Esophagus muscularis mucosa (tissue), 4 donors: ENCODE measurements around the gene EDEM1.

Experiments
- EP300 ChIP-seq: sonication (generic); formaldehyde crosslinking; IDR thresholded peaks from one replicate; pipeline ENCODE4 v1.6.1; 2017; ENCODE audit warnings: antibody characterized with exemption
- POLR2A ChIP-seq: fragments of 450-650 bp; IDR thresholded peaks from one replicate; pipeline ENCODE4 v1.6.1; 2017; ENCODE audit warnings: antibody characterized with exemption, moderate library complexity, mild to moderate bottlenecking, low read depth
- POLR2AphosphoS5 ChIP-seq, 2 donors: sonication (generic); formaldehyde crosslinking; IDR thresholded peaks; one replicate each; pipeline ENCODE4 v1.6.1; 2017; ENCODE audit warnings: antibody characterized with exemption in 2 of 2
- TF ChIP-seq, protein P1 (sequence below), 3 experiments: fragments of 200-600 bp in 2 of 3; fragments of 450-650 bp in 1 of 3; sonication (generic) in 2 of 3; IDR thresholded peaks; one replicate each; pipeline ENCODE4 v1.5.1; 2017 to 2019; ENCODE audit warnings: antibody characterized with exemption in 3 of 3, mild to moderate bottlenecking in 2 of 3, moderate library complexity in 1 of 3

DNA sequence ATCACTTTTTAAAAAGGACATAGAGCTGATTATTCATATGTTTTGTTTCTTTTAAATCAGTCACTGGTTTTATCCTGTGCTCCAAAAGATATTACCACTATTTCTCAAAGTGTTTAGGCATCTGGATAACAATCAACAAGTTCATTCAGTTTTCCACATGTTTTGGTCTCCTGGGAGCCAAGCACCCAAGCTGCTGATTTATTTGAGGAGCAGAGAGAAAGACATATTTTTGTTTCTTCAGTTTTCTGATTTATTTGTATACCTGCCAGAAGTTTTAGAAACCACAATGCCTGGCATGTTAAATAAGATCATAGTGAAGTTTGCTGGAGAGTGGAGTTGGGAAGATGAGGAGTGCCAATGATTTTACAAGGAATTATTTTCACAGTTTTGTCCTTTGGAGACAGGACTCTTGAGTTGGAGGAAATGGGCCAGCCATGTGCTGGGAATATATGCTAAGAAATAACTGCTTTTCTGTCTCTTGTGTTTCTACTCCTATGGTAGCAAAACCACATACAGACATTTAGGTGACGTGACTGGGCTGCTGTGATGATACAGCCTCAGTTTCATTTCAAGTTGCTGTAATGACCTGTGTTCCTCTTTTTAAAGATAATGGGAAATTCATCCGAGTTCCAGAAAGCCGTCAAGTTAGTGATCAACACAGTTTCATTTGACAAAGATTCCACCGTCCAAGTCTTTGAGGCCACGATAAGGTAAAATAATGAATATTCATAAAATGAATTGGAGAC, 11.7 kb downstream of the EDEM1 start:
- TF ChIP-seq, protein P1, sequence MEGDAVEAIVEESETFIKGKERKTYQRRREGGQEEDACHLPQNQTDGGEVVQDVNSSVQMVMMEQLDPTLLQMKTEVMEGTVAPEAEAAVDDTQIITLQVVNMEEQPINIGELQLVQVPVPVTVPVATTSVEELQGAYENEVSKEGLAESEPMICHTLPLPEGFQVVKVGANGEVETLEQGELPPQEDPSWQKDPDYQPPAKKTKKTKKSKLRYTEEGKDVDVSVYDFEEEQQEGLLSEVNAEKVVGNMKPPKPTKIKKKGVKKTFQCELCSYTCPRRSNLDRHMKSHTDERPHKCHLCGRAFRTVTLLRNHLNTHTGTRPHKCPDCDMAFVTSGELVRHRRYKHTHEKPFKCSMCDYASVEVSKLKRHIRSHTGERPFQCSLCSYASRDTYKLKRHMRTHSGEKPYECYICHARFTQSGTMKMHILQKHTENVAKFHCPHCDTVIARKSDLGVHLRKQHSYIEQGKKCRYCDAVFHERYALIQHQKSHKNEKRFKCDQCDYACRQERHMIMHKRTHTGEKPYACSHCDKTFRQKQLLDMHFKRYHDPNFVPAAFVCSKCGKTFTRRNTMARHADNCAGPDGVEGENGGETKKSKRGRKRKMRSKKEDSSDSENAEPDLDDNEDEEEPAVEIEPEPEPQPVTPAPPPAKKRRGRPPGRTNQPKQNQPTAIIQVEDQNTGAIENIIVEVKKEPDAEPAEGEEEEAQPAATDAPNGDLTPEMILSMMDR (IDR thresholded peaks at IDR 0.05) = no peak
- TF ChIP-seq POLR2AphosphoS5 (IDR thresholded peaks at IDR 0.05) (no peak), POLR2A (no peak), EP300 (no peak)
